MM.1S (cell line): ENCODE data around the gene EPG5.
"Not testable (repeated sequence)": the region's sequence is repeated elsewhere in the genome, so short reads cannot be mapped to it uniquely, and the experiment has no call there.

Source experiments
- DNase-seq: peaks from one replicate; pipeline ENCODE4 v3.0.0-alpha.2; 2015
- H2AFZ ChIP-seq: fragments of 300-600 bp; sonication (generic); 2 replicates; pipeline ENCODE4 v1.6.0; 2016; ENCODE audit warnings: antibody characterized with exemption, low read length
- H3F3A ChIP-seq: fragments of 300-600 bp; sonication (generic); 2 replicates; pipeline ENCODE4 v1.6.1; 2016; ENCODE audit warnings: mild to moderate bottlenecking, antibody characterized with exemption, low read length, moderate library complexity, mixed read lengths; ENCODE audit not compliant: insufficient read depth
- H3K27ac ChIP-seq: fragments of 300-600 bp; sonication (generic); 2 replicates; pipeline ENCODE4 v1.5.1; 2016; ENCODE audit warnings: mild to moderate bottlenecking, low read length
- H3K27me3 ChIP-seq: fragments of 300-600 bp; sonication (generic); replicated peaks from 2 replicates; pipeline ENCODE4 v1.6.0; 2016; ENCODE audit warnings: low read length; ENCODE audit not compliant: insufficient read depth
- H3K36me3 ChIP-seq: fragments of 300-600 bp; sonication (generic); replicated peaks from 2 replicates; pipeline ENCODE4 v1.6.1; 2016; ENCODE audit warnings: mild to moderate bottlenecking, low read length, mixed read lengths; ENCODE audit not compliant: insufficient read depth
- H3K4me1 ChIP-seq: fragments of 300-600 bp; sonication (generic); 2 replicates; pipeline ENCODE4 v1.6.1; 2016; ENCODE audit warnings: low read length, mixed read lengths
- H3K4me2 ChIP-seq: fragments of 300-600 bp; sonication (generic); 2 replicates; pipeline ENCODE4 v1.6.0; 2016; ENCODE audit warnings: low read depth, low read length
- H3K4me3 ChIP-seq: fragments of 300-600 bp; sonication (generic); 2 replicates; pipeline ENCODE4 v1.5.1; 2016; ENCODE audit warnings: low read length, mixed read lengths
- H3K79me2 ChIP-seq: fragments of 300-600 bp; sonication (generic); 2 replicates; pipeline ENCODE4 v1.6.1; 2016; ENCODE audit warnings: mixed run types, low read length, mixed read lengths
- H3K9ac ChIP-seq: fragments of 300-600 bp; sonication (generic); 2 replicates; pipeline ENCODE4 v1.6.1; 2016; ENCODE audit warnings: low read length, mixed read lengths
- H3K9me2 ChIP-seq: fragments of 300-600 bp; sonication (generic); replicated peaks from 2 replicates; pipeline ENCODE4 v1.6.1; 2016; ENCODE audit warnings: mild to moderate bottlenecking, low read length, mixed read lengths; ENCODE audit not compliant: insufficient read depth
- H3K9me3 ChIP-seq: fragments of 300-600 bp; sonication (generic); replicated peaks from 2 replicates; pipeline ENCODE4 v1.6.1; 2016; ENCODE audit warnings: mild to moderate bottlenecking, low read length, mixed read lengths; ENCODE audit not compliant: insufficient read depth
- H4K20me1 ChIP-seq: fragments of 300-600 bp; sonication (generic); 2 replicates; pipeline ENCODE4 v1.6.1; 2016; ENCODE audit warnings: mild to moderate bottlenecking, low read length, moderate library complexity, mixed read lengths; ENCODE audit not compliant: insufficient read depth
- CTCF ChIP-seq: fragments of 300-600 bp; sonication (generic); IDR thresholded peaks from 2 replicates; pipeline ENCODE4 v1.5.1; 2016; ENCODE audit warnings: antibody characterized with exemption, low read length, mixed read lengths
- EZH2 ChIP-seq: fragments of 300-600 bp; sonication (generic); optimal IDR thresholded peaks from 2 replicates; pipeline ENCODE3; 2017; ENCODE audit warnings: low read depth, mild to moderate bottlenecking, antibody characterized with exemption, low read length, mixed read lengths
- EZH2phosphoT487 ChIP-seq: fragments of 300-600 bp; sonication (generic); IDR thresholded peaks from 2 replicates; pipeline ENCODE4 v1.6.1; 2018; ENCODE audit warnings: antibody characterized with exemption, low read length

EPG5 gene

GRCh38 chr18:45821711-45822110, 145.4 kb downstream of the EPG5 start:
- DNase-seq: no peak
- H3F3A ChIP-seq: no peaks in the 10 kb centered on the region
- no peak overlapping the region for H2AFZ ChIP-seq
- no peaks in the 10 kb centered on the region for H3K27me3 ChIP-seq
- H3K36me3 ChIP-seq: no peaks in the 10 kb centered on the region
- no peak overlapping the region for H3K27ac ChIP-seq
- H3K79me2 ChIP-seq: no peaks in the 10 kb centered on the region
- no peak overlapping the region for H3K4me2 ChIP-seq
- H3K4me3 ChIP-seq: no peak overlapping the region
- H3K9me2 ChIP-seq: no peaks in the 10 kb centered on the region
- H3K9ac ChIP-seq: no peak overlapping the region
- TF ChIP-seq EZH2phosphoT487 (no peak), CTCF (no peak), EZH2 (no peak)
- no peaks in the 10 kb centered on the region for H3K4me1 ChIP-seq
- H3K9me3 ChIP-seq: no peaks in the 10 kb centered on the region
- no peaks in the 10 kb centered on the region for H4K20me1 ChIP-seq

- Histone ChIP-seq H3K4me2 (no peak overlapping the region), H2AFZ (no peak overlapping the region), H3F3A (no peaks in the 10 kb centered on the region), H3K4me1 (no peaks in the 10 kb centered on the region), H3K9ac (no peak overlapping the region), H3K27ac (no peak overlapping the region), H3K27me3 (no peaks in the 10 kb centered on the region), H3K36me3 (no peaks in the 10 kb centered on the region), H3K9me3 (no peaks in the 10 kb centered on the region), H3K9me2 (no peaks in the 10 kb centered on the region), H4K20me1 (no peaks in the 10 kb centered on the region), H3K4me3 (no peak overlapping the region), H3K79me2 (no peaks in the 10 kb centered on the region)
- no peak for TF ChIP-seq CTCF
- TF ChIP-seq EZH2phosphoT487: no peak
- no peak for TF ChIP-seq EZH2
- DNase-seq: no peak
Observed at GRCh38 chr18:45821026-45821425, 146.1 kb downstream of the EPG5 start.

- no peak overlapping the region for H3K27ac ChIP-seq
- TF ChIP-seq CTCF (no peak), EZH2phosphoT487 (no peak), EZH2 (no peak)
- H3K4me3 ChIP-seq: no peak overlapping the region
- H4K20me1 ChIP-seq: no peaks in the 10 kb centered on the region
- H3K36me3 ChIP-seq: no peaks in the 10 kb centered on the region
- no peaks in the 10 kb centered on the region for H3K79me2 ChIP-seq
- no peak for DNase-seq
- H3K4me2 ChIP-seq: no peak overlapping the region
- no peak overlapping the region for H2AFZ ChIP-seq
- no peaks in the 10 kb centered on the region for H3K9me2 ChIP-seq
- H3F3A ChIP-seq: no peaks in the 10 kb centered on the region
- H3K4me1 ChIP-seq: no peaks in the 10 kb centered on the region
- H3K27me3 ChIP-seq: no peaks in the 10 kb centered on the region
- no peaks in the 10 kb centered on the region for H3K9me3 ChIP-seq
- H3K9ac ChIP-seq: no peak overlapping the region
Observed at GRCh38 chr18:45820106-45820745, 146.9 kb downstream of the EPG5 start.

GRCh38 chr18:45818765-45819164, 148.4 kb downstream of the EPG5 start:
- H2AFZ ChIP-seq, H3K9ac ChIP-seq, H3K79me2 ChIP-seq, H3K4me2 ChIP-seq, H3K9me2 ChIP-seq, H3K9me3 ChIP-seq, DNase-seq, H3F3A ChIP-seq, H3K4me3 ChIP-seq, H3K27me3 ChIP-seq, H3K27ac ChIP-seq, H3K36me3 ChIP-seq, H4K20me1 ChIP-seq, H3K4me1 ChIP-seq: not testable (repeated sequence)
